ENCODE measurements around the gene LARGE1.

The LARGE1 gene

GRCh38 chr22:33811686-33812085, 108.6 kb downstream of the LARGE1 start:
- no peak for DNase-seq

GRCh38 chr22:33811208-33811607, 109.1 kb downstream of the LARGE1 start:
- no peak for DNase-seq

GRCh38 chr22:33807470-33807869, 112.8 kb downstream of the LARGE1 start:
- DNase-seq = no peak

GRCh38 chr22:33806191-33806590, 114.1 kb downstream of the LARGE1 start:
- DNase-seq = no peak

GRCh38 chr22:33803371-33804282, 116.6 kb downstream of the LARGE1 start:
- no peak for DNase-seq

GRCh38 chr22:33798401-33798800, 121.9 kb downstream of the LARGE1 start:
- DNase-seq = no peak

- DNase-seq = no peak
These were observed 123.8 kb downstream of the LARGE1 start for GRCh38 chr22:33796494-33796893.

- DNase-seq = no peak
These were observed 126.8 kb downstream of the LARGE1 start for GRCh38 chr22:33793475-33793874.

- DNase-seq = no peak
These were observed 127.4 kb downstream of the LARGE1 start for GRCh38 chr22:33792832-33793231.

- DNase-seq = no peak
These were observed 130.5 kb downstream of the LARGE1 start for GRCh38 chr22:33789690-33790253.

- DNase-seq = no peak
These were observed 131.3 kb downstream of the LARGE1 start for GRCh38 chr22:33788927-33789326.

- no peak for DNase-seq
These were observed 132.4 kb downstream of the LARGE1 start for GRCh38 chr22:33787645-33788456.

GRCh38 chr22:33786149-33786548, 134.1 kb downstream of the LARGE1 start:
- no peak for DNase-seq

- no peak for DNase-seq
These were observed 134.8 kb downstream of the LARGE1 start for GRCh38 chr22:33785283-33785968.

GRCh38 chr22:33781411-33781810, 138.9 kb downstream of the LARGE1 start:
- DNase-seq = no peak

- no peak for DNase-seq
These were observed 139.6 kb downstream of the LARGE1 start for GRCh38 chr22:33780531-33781136.

GRCh38 chr22:33779243-33779642, 141.0 kb downstream of the LARGE1 start:
- no peak for DNase-seq

GRCh38 chr22:33776491-33776890, 143.8 kb downstream of the LARGE1 start:
- no peak for DNase-seq

GRCh38 chr22:33774781-33775180, 145.5 kb downstream of the LARGE1 start:
- DNase-seq = no peak

- DNase-seq = no peak
These were observed 147.5 kb downstream of the LARGE1 start for GRCh38 chr22:33772745-33773144.

GRCh38 chr22:33771136-33771535, 149.1 kb downstream of the LARGE1 start:
- DNase-seq = no peak

- DNase-seq = no peak
These were observed 149.6 kb downstream of the LARGE1 start for GRCh38 chr22:33770723-33771122.

GRCh38 chr22:33766091-33766490, 154.2 kb downstream of the LARGE1 start:
- no peak for DNase-seq

All from activated CD8-positive, alpha-beta memory T cell treated with anti-CD3 and anti-CD28 coated beads, Interleukin-2, amount 50 U/mL, for 4 hours (primary cell).